ENCODE measurements around the gene MESP2. TPM values are rescaled to one million over a fixed set of nuclear protein-coding genes. Genes with fewer than 3 reads are reported as not detected.

MESP2 gene
- total and polyA plus RNA-seq, 2 donors from 2014 or later, result 0.24 to 0.47 TPM

DNA sequence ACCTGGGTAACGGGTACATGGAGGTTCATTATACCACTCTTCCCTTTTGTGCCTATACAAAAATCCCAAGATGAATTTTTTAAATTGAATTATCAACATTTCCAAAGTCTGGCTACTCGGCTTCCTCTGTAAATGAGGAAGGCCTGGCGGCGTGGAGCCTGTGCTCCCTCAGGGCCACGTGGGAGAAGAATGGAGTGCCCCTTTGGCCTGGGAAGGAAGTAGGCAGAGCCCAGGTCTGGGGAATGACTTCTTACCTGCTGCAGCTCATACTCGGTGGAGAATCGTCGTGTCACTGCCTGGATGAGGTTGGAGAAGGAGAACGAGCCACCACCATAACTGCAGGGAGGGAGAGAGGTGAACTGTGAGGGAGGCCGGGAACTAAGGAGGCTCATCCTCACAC is 14.1 kb downstream of the MESP2 start:
- Histone ChIP-seq H3K27ac (ENCODE audit: low read depth in 2 of 2, low read length in 2 of 2) (no peak overlapping the region), H3K36me3 (ENCODE audit: control insufficient read depth in 2 of 3, insufficient read depth in 3 of 3, low read length in 3 of 3) (peaks cover 0 to 28% (median 2%) of the 10 kb centered on the region in 3 donors), H3K4me3 (ENCODE audit: low read length in 3 of 3) (no peak overlapping the region), H3K9me3 (ENCODE audit: control insufficient read depth in 2 of 3, insufficient read depth in 1 of 3, low read length in 3 of 3) (no peaks in the 10 kb centered on the region), H3K27me3 (ENCODE audit: control insufficient read depth, insufficient read depth, low read length) (no peaks in the 10 kb centered on the region), H3K9ac (ENCODE audit: low read length in 3 of 3) (no peak overlapping the region), H3K4me1 (ENCODE audit: control insufficient read depth in 2 of 3, insufficient read depth in 2 of 3, low read depth in 1 of 3, low read length in 3 of 3) (peaks cover 0 to 4% (median 3%) of the 10 kb centered on the region in 3 donors)
- FAIRE-seq (no peak), DNase-seq (no peak)
- intact Hi-C loops (cut with DNase I), result no loop called here
- TF ChIP-seq, protein P1, sequence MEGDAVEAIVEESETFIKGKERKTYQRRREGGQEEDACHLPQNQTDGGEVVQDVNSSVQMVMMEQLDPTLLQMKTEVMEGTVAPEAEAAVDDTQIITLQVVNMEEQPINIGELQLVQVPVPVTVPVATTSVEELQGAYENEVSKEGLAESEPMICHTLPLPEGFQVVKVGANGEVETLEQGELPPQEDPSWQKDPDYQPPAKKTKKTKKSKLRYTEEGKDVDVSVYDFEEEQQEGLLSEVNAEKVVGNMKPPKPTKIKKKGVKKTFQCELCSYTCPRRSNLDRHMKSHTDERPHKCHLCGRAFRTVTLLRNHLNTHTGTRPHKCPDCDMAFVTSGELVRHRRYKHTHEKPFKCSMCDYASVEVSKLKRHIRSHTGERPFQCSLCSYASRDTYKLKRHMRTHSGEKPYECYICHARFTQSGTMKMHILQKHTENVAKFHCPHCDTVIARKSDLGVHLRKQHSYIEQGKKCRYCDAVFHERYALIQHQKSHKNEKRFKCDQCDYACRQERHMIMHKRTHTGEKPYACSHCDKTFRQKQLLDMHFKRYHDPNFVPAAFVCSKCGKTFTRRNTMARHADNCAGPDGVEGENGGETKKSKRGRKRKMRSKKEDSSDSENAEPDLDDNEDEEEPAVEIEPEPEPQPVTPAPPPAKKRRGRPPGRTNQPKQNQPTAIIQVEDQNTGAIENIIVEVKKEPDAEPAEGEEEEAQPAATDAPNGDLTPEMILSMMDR (IDR thresholded peaks at IDR 0.05; ENCODE audit: borderline replicate concordance, extremely low read depth, insufficient read depth), result no peak

DNA sequence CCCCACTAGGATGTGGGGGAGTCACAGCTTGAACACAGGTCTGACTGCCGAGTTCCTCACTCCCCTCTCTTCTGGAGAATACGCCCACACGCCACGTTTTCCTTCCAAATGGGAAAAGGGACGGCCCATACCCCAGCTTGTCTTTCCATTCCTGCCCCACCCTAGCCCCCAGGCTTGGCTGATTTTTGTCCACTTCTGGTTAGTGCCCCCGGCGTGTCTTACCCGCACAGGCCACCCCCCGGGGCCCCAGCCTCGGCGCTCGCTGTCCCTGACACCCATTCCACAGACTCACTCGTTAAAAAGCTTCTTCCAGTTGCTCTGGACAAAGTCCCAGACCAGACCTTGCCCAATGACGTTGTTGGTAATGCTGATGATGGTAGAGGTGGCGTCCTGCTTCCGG is 14.5 kb downstream of the MESP2 start:
- intact Hi-C loops (cut with DNase I), result no loop called here
- peaks cover 0 to 27% (median 2%) of the 10 kb centered on the region in 3 donors for H3K36me3 ChIP-seq (ENCODE audit: control insufficient read depth in 2 of 3, insufficient read depth in 3 of 3, low read length in 3 of 3)
- FAIRE-seq (no peak), DNase-seq (peak in 2 of 5 donors; percentile 34 to 57)
- H3K4me1 ChIP-seq (ENCODE audit: control insufficient read depth in 2 of 3, insufficient read depth in 2 of 3, low read depth in 1 of 3, low read length in 3 of 3), result peaks cover 0 to 4% (median 3%) of the 10 kb centered on the region in 3 donors
- H3K9me3 ChIP-seq (ENCODE audit: control insufficient read depth in 2 of 3, insufficient read depth in 1 of 3, low read length in 3 of 3), result no peaks in the 10 kb centered on the region
- H3K27ac ChIP-seq (ENCODE audit: low read depth in 2 of 2, low read length in 2 of 2), result no peak overlapping the region
- no peak overlapping the region for H3K9ac ChIP-seq (ENCODE audit: low read length in 3 of 3)
- H3K4me3 ChIP-seq (ENCODE audit: low read length in 3 of 3), result no peak overlapping the region
- no peaks in the 10 kb centered on the region for H3K27me3 ChIP-seq (ENCODE audit: control insufficient read depth, insufficient read depth, low read length)
- TF ChIP-seq, protein P1 (IDR thresholded peaks at IDR 0.05; ENCODE audit: borderline replicate concordance, extremely low read depth, insufficient read depth), result no peak

DNA sequence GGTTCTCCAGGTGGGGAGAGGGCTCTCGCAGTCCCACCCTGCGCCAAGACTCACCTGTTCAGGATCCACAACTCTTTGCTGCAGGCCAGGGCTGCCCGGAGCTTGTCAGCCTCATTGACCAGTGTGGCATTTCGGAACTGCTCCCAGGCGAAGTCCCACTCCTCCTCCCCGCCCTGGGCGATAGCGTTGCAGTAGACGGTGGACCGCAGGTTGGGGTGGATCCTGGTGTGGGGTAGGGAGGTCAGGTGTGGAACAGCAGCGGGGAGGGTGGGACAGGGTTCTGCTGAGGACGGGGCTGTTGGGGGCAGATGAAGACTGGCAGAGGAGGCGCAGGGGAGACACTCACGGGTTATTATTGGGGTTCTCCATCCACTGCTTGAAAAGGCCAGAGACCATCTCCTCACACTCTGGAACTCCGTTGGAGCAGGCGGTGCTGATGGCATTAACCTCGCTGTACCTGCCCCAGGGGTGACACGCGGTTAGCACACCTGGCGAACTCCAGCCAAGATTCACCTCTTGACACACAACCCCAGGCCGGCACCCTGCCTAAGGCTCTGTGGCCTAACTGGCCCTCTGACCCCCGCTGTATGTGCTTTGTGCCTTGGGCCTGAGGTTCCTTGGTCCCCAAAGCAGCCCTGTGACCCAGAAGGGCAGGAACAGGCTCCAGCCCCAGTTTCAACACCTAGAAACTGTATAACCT is 16.1 kb downstream of the MESP2 start:
- H3K9me3 ChIP-seq (ENCODE audit: control insufficient read depth in 2 of 3, insufficient read depth in 1 of 3, low read length in 3 of 3), result no peaks in the 10 kb centered on the region
- H3K4me3 ChIP-seq (ENCODE audit: low read length in 3 of 3), result no peak overlapping the region
- peaks cover 0 to 4% (median 3%) of the 10 kb centered on the region in 3 donors for H3K4me1 ChIP-seq (ENCODE audit: control insufficient read depth in 2 of 3, insufficient read depth in 2 of 3, low read depth in 1 of 3, low read length in 3 of 3)
- H3K9ac ChIP-seq (ENCODE audit: low read length in 3 of 3), result no peak overlapping the region
- intact Hi-C loops (cut with DNase I), result no loop called here
- DNase-seq (peak in 1 of 5 donors; percentile 58), FAIRE-seq (no peak)
- H3K27me3 ChIP-seq (ENCODE audit: control insufficient read depth, insufficient read depth, low read length), result no peaks in the 10 kb centered on the region
- TF ChIP-seq, protein P1 (IDR thresholded peaks at IDR 0.05; ENCODE audit: borderline replicate concordance, extremely low read depth, insufficient read depth), result no peak
- H3K36me3 ChIP-seq (ENCODE audit: control insufficient read depth in 2 of 3, insufficient read depth in 3 of 3, low read length in 3 of 3), result peaks cover 0 to 30% (median 2%) of the 10 kb centered on the region in 3 donors
- no peak overlapping the region for H3K27ac ChIP-seq (ENCODE audit: low read depth in 2 of 2, low read length in 2 of 2)
